GM19043 (cell line): Measurements from ENCODE around the gene REEP2.

ENCODE experiments used
- ATAC-seq: cut with Tn5 transposase; IDR thresholded peaks from one replicate; pipeline ENCODE4 v1.9.1; 2021; ENCODE audit warnings: low read depth; ENCODE audit not compliant: unreplicated experiment

Gene REEP2

DNA sequence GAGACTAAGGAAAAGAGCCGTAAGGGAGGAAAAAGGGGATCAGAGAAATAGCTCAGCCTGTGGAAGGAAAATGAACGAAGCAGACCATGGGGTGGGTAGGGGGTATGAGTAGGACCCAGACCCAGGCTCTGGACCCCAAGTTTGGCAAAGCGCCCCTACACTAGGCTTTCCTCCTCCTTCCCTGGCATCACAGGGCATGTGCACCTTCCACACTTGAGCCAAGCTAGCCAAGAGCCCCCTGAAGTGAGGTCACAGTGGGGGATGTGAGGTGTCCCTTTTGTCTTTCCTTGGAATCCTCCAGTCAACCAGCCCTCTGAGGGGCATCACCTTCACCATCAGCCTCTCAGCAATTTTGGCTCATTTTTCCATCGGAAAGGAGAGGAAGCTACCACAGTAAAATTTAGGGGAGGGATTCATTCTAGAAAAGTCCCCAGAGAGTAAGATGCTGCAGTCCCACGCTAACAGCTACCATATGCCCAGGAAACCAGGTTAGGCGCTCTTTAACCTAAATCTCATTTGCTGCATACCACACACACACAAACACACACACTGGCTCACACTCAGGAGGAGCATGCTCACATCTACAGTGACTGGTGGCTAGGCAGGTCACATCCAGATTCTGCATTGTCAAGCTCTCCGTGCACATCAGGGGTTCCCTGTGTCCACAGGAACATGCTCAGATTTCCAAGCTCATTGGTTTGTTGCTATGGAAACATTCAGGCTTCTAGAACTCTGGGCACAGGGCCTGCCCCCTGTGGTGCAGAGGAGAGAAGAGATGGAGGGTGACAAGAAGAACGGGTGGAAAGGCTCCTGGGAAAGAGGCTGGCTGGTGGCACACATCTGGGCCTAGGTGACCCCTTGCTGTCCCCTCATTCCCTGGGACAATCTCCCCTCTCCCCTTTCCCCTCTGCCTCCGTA lies 9.9 kb downstream of the REEP2 start:
- no peak for ATAC-seq

GRCh38 chr5:138449501-138450239 lies 10.8 kb downstream of the REEP2 start:
- peak; percentile 68 for ATAC-seq

- no peak for ATAC-seq
Observed at GRCh38 chr5:138450971-138451370, 12.1 kb downstream of the REEP2 start.

DNA sequence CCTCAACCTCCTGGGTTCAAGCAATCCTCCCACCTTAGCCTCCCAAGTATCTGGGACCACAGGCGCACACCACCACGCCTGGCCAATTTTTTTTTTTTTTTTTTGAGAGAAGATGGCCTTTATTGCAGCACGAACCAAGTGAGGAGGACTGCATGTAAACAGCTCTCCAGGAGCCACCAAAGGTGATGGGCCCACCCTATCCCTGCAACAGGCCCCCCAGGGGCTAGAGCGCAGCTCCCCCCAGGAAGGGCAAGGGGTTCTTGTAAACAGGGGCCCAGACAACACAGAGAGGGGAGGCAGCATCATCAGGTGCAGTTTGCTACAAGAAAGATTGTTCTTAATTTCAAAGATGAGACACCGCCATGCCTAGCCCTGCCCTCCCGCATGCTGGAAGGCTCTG lies 13.9 kb downstream of the REEP2 start:
- no peak for ATAC-seq

GRCh38 chr5:138453590-138453989 lies 14.7 kb downstream of the REEP2 start:
- no peak for ATAC-seq

DNA sequence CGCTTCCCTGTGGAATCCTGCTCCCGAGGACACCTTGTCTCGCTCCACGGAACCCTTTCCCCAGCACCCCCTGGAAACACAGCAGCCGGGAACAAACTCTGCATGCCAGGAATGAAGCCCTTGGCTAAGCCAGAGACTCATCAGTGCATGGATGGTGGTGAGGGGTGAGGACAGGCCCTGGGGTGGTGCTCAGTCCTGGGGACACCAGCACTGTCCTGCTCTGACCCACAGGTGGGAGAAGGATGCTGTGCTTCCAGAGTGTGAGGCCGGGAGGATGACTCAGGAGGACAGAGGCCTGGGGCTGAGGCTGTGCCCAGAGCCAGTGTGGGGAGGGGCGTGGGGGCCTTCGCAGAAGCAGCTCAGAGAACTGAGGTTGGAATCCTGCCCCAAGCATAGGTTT lies 15.3 kb downstream of the REEP2 start:
- ATAC-seq: no peak

GRCh38 chr5:138455232-138455930 lies 16.5 kb downstream of the REEP2 start:
- no peak for ATAC-seq

DNA sequence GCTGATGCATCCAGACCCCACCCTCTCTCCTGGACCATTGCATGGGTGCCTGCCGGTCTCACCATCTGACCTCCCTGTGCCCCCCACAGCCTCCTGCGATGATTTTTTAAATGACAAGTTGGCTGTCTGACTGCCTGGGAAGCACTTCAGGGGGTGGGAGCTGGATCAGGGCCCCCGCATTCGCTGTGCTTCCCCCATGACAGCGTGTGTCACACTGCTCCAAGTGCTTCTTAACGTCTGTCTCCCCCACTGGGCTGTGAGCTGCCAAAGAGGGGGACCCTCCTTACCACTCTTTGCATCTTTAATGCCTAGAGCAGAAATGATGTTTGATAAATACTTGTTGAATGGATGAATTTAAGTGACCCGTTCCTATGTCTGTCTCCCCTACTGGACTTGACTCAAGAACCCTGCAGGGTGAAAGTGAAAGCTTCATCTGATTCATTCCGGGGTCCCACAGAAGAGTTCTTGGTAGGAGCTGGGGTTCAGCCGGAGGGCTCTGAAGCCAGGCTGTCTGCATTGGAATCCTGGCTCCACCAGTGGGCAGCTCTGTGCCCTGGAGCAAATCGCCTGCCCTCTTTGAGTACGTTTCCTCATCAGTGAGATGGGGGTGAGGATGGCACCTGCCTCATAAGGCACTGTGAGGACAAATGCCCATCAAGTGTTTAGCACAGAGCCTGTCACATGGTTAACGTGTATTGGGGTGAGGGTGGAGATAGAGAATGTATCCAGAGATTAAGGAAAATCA lies 18.8 kb downstream of the REEP2 start:
- ATAC-seq: no peak

DNA sequence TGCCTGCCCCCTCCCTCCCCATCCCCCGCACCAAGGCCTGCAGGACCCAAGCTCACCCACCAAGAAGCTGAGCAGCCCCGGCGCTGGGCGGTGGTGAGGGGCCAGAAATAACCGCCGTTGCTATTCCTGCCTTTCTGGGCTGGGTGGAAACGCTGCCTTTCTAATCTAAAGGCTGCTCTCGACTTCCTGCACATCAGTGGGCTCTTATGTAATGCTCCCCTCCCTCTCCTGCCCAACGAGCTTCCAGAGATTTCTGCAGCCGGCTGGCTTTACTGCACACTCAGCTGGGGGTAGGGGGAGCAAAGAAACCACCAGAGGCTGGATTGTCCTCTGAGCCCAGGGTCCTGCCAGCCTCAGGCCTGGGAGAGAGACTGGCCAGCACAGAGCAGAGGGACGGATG lies 19.5 kb downstream of the REEP2 start:
- ATAC-seq: no peak

DNA sequence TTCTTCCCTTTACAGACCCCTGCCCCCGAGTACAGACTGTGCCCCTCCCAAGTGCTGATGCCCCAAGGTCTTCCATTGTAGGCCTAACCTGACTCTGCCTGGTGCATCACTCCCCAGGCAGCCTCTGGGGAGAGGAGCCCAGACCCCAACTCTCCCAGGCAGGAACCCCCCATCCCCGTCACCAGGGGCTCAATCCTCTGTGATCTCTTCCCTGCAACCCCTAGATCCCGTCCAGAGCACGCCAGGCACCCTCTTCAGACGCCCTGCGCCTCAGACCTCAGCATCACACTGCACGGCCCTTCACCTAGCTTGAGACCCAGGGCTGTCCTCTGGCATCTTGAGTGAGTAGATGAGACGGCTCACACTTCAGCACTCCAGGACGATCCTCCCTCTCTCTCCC lies 20.0 kb downstream of the REEP2 start:
- ATAC-seq: no peak

GRCh38 chr5:138459311-138459933 lies 20.6 kb downstream of the REEP2 start:
- ATAC-seq: no peak

DNA sequence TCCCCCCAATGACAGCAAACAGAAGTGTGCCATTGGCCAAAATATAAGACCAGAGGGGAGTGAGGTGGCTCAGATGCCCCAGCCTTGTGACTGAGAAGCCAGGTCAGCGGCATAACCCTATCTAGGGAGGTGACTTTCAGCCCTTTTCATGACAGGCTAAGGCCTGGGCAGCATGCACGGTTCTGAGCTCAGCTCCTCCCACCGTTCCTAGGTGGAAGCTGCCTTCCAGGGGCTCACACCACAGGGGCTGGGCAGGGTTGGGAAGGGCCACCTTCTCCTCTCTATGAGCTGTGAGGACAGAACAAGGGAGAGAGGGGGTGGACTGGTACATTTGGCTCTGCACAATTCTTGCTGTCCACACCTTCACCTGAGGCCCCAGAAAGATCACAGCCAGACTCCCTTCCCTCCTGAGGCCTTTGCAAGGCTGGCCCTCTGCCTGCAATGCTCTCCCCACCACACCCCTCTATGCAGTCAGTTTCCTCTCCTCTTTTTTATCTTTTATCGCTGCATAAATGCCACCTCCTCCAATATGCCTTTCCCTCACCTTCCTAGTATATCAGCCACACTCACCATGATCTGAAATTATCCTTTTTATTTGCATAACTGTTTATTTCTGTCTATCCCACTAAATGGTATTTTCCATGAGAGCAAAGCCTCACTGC lies 21.3 kb downstream of the REEP2 start:
- no peak for ATAC-seq

DNA sequence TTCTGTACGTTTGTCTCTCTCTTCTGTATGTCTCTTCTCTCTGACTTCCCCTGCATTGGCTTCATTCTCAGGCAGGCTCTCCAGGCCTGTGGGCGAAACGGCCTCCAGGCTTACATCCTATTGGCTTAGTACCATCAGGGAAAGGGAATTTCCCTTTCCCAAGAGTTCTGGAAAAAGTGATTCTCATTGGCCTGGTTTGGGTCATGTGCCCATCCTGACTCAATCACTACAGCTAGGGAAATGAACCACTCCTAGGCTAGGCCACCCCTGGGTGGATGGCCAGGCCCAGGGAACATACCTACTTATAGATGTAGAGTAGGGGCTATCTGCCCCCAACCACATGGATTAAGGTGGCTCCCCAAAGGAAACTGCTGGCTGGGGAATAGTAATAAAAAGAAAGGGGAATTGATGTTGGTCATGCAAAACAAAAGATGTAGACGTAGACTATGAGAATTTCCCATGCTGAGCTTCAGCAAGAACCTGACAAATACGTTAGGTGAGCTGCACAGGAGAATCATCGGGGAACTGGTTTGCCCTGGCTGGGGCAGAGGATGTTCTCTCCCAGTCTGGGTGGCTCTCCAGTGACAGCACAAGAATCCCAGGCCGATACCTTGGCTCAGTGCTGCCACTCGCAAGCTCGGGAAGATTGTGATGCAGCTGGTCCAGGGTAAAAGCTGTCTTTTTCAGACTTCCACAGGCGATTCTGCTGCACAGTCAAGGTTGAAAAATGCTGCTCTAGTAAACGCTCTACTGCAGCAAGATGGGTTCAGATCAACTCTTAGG lies 22.7 kb downstream of the REEP2 start:
- no peak for ATAC-seq

DNA sequence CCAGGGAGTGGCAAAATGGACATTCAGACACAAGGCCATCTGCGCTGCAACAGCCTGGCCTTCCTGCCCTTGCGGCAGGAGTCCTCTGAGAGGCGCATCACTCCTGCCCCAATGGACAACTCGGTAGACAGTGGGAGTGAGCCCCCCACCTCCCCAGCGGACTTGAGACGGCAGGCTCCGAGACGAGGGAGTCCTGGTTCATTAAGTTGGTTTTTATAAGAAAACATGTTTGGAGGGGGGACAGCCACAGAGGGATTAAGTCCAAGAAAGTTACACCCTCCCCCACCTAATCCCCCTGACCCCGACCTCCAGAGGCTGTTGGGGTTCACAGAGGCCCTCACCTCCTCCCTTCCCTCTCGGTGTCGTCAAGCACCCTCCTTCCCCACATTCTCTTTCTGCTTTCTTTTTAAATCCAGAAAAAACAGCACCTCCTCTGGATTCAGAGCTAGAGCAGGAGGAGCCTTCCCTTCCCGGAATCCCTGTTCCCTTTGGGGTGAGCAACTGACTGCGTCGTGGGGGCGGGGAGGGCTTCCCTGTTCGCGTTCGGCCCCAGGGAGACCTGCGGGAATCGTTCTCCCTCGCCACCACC lies 24.7 kb downstream of the REEP2 start:
- no peak for ATAC-seq

DNA sequence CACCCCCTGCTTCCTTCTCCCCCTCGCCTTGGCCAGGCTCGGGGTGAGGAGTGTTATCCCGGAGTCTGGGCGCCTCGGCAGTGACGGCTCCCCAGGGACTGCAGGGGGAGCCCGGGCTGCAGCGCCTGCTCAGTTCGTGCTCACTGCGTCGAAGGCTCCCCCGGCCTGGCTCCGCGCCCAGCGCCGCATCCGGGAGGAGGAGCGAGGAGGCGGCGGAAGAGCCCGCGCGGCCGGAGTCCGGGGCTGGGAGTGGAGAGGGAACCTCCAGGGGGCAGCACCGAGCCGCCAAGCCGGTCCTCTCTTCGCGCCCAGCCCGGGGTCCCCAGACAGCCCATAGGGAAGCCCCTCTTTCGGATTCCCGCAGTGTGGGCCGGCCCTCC lies 25.1 kb downstream of the REEP2 start:
- peak; percentile 51 for ATAC-seq

- ATAC-seq: peak; percentile 68
Observed at GRCh38 chr5:138464388-138465260, 25.8 kb downstream of the REEP2 start.

GRCh38 chr5:138465261-138466124 lies 26.6 kb downstream of the REEP2 start, which contains the start of gene EGR1:
EGR1 (plus strand) TSS chr5:138465479; CDS start chr5:138465762, 283 bp downstream.
- peak; percentile 49 for ATAC-seq
